RWPE1 (cell line): ENCODE measurements around the gene RNF169.
A peak's percentile ranks its signal among the peaks of the same experiment; 100 is the strongest.
"Not testable (repeated sequence)": the region's sequence is repeated elsewhere in the genome, so short reads cannot be mapped to it uniquely, and the experiment has no call there.

Experiments
- CTCF ChIA-PET: fragments of 350-600 bp; sonication (Branson Sonifier 250); formaldehyde crosslinking; extraction: SDS; loops from one replicate; lab custom pipeline; 2021; lab: Yijun Ruan, JAX
- POLR2A ChIA-PET: fragments of 400-600 bp; formaldehyde crosslinking; extraction: SDS; loops from one replicate; lab custom pipeline; 2020; ENCODE audit warnings: antibody characterized with exemption; ENCODE audit not compliant: low non-redundant PET; lab: Yijun Ruan, JAX
- DNase-seq: peaks from one replicate; pipeline ENCODE4 v3.0.0; 2012; ENCODE audit warnings: low spot score
- H3K27ac ChIP-seq: fragments of 450-650 bp; 2 replicates; pipeline ENCODE4 v1.5.1; 2017
- CTCF ChIP-seq: fragments of 450-650 bp; conservative IDR thresholded peaks from 2 replicates; pipeline ENCODE4 v1.5.1; 2017; ENCODE audit warnings: low read depth, mild to moderate bottlenecking

Gene RNF169

GRCh38 chr11:74749965-74750296, 1.3 kb downstream of the RNF169 start:
- TF ChIP-seq CTCF, result no peak
- ChIA-PET POLR2A (no interaction called here), CTCF (interaction anchor here (0.7 kb wide), 1 partner anchor 938 kb away, joined by 3 read pairs; no protein-coding TSS in a partner anchor)
- DNase-seq, result no peak
- H3K27ac ChIP-seq, result peak overlapping the region; percentile 93

DNA sequence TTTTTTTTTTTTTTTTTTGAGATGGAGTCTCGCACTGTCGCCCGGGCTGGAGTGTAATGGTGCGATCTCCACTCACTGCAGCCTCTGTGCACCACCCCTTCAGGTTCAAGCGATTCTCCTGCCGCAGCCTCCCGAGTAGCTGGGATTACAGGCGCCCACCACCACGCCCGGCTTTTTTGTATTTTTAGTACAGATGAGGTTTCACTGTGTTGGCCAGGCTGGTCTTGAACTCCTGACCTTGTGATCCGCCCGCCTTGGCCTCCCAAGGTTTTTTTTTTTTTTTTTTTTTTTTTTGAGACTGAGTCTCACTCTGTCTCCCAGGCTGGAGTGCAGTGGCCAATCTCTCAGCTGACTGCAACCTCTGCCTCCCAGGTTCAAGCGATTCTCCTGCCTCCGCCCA, 1.9 kb downstream of the RNF169 start:
- DNase-seq, POLR2A ChIA-PET, H3K27ac ChIP-seq: not testable (repeated sequence)
- CTCF ChIA-PET, result interaction anchor here (0.7 kb wide), 1 partner anchor 937 kb away, joined by 3 read pairs; no protein-coding TSS in a partner anchor

- POLR2A ChIA-PET, result interaction anchor here (0.6 kb wide), 1 partner anchor 21 kb away, joined by 4 read pairs; no protein-coding TSS in a partner anchor
- no peak overlapping the region for H3K27ac ChIP-seq
- no peak for TF ChIP-seq CTCF
- CTCF ChIA-PET, result interaction anchor here (0.5 to 0.7 kb wide), 3 partner anchors 17 to 212 kb away, joined by 3 to 6 read pairs (median 4); no protein-coding TSS in a partner anchor
- no peak for DNase-seq
Measured at GRCh38 chr11:74751303-74751702, 2.7 kb downstream of the RNF169 start.

DNA sequence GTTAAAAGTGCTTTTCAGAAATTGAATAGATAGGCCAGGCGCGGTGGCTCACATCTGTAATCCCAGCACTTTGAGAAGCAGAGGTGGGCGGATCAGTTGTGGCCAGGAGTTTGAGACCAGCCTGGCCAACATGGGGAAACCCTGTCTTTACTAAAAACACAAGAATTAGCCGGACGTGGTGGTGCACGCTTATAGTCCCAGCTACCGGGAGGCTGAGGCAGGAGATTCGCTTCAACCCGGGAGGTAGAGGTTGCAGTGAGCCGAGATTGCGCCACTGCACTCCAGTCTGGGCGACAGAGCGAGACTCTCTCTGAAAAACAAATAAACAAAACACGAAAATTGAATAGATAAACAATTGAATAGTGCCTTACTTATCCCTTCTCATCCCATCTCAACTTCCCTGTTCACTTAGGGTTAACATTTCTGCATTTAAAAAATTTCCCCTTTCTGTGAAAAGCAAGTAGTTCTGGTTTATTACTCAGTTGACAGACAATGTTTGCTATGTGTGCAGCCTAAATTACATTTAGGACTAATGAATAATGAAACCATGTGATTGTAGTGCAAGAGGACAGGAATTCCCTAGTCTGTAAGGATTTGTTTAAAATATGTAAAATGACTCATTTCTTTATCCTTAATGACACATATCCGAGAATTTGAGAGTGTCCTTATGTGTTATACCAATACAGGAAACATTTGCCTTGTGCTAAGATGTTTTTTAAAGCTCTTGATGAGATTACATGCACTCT, 6.0 kb downstream of the RNF169 start:
- peak overlapping the region; percentile 83 for H3K27ac ChIP-seq
- TF ChIP-seq CTCF, result no peak
- peak; percentile 87 for DNase-seq
- ChIA-PET CTCF (interaction anchor here (0.6 to 1.1 kb wide), 3 partner anchors 22 to 378 kb away, joined by 3 to 6 read pairs (median 4); no protein-coding TSS in a partner anchor), POLR2A (no interaction called here)

DNA sequence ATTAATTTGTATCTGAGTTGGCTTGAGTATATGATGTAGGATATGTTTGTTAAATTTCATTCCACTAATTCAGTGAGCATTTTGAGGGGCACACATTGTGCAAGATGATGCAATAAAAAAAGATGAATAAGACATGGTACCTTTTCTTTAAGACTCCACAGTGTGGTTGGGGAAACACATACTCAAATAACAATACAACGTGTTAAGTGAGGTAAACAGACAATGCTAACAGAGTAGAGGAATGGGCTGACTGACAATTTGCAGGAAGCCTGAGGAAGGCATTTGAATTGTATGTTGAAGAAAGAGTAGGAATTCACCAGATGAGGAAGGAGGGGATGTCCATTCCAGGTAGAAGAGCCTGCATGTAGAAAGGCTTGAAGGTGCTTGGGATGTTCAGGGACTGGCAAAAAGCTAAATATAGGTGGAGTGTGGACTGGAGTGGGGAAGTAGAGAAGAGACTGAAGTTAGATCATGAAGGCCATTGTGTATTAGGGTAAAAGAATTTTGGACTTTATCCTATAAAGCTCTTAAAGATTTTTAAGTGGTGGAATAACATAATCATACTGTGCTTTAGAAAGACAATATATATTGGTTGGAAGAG, 6.8 kb downstream of the RNF169 start:
- no peak for TF ChIP-seq CTCF
- POLR2A ChIA-PET, result no interaction called here
- no peak overlapping the region for H3K27ac ChIP-seq
- CTCF ChIA-PET, result interaction anchor here (0.9 to 1.1 kb wide), 3 partner anchors 16 to 29 kb away, joined by 3 to 4 read pairs (median 3); no protein-coding TSS in a partner anchor
- no peak for DNase-seq

- CTCF ChIA-PET, result no interaction called here
- no peak for TF ChIP-seq CTCF
- DNase-seq, result no peak
- H3K27ac ChIP-seq, result no peak overlapping the region
- POLR2A ChIA-PET, result no interaction called here
Measured at GRCh38 chr11:74756571-74756970, 7.9 kb downstream of the RNF169 start.

GRCh38 chr11:74766905-74767304, 18.3 kb downstream of the RNF169 start:
- TF ChIP-seq CTCF, result no peak
- ChIA-PET POLR2A (no interaction called here), CTCF (interaction anchor here (0.6 kb wide), 1 partner anchor 16 kb away, joined by 3 read pairs; no protein-coding TSS in a partner anchor)
- DNase-seq, result no peak
- no peak overlapping the region for H3K27ac ChIP-seq

- DNase-seq, POLR2A ChIA-PET, H3K27ac ChIP-seq: not testable (repeated sequence)
- CTCF ChIA-PET, result interaction anchor here (0.6 kb wide), 1 partner anchor 17 kb away, joined by 3 read pairs; no protein-coding TSS in a partner anchor
Measured at GRCh38 chr11:74768172-74768651, 19.6 kb downstream of the RNF169 start.
